HepG2 (cell line): Measurements from ENCODE around the gene TBCD. TPM values are rescaled to one million over a fixed set of nuclear protein-coding genes. Genes with fewer than 3 reads are reported as not detected.
A peak's percentile ranks its signal among the peaks of the same experiment; 100 is the strongest.

Experiments used
- ARNT ChIP-seq: fragments of 450-650 bp; IDR thresholded peaks from 2 replicates; pipeline ENCODE4 v1.6.1; 2017
- FOXK1 ChIP-seq: sonication (generic); formaldehyde crosslinking; IDR thresholded peaks from 2 replicates; pipeline ENCODE4 v1.4.0; 2020; ENCODE audit warnings: low read depth, missing genetic modification reagents, borderline replicate concordance
- HNF4G ChIP-seq, 2 experiments: sonication (generic) in 1 of 2; formaldehyde crosslinking in 1 of 2; IDR thresholded peaks; 2 replicates each; pipeline versions ENCODE4 v1.4.0 to v1.6.1; 2011 to 2020; ENCODE audit warnings: borderline replicate concordance in 2 of 2, low read depth in 2 of 2, mild to moderate bottlenecking in 2 of 2, low read length in 1 of 2, missing genetic modification reagents in 1 of 2, moderate library complexity in 1 of 2
- IRF2 ChIP-seq: IDR thresholded peaks from 2 replicates; pipeline ENCODE4 v1.6.1; 2018; ENCODE audit warnings: missing genetic modification reagents, missing compliant biosample characterization
- ISL2 ChIP-seq: sonication (generic); formaldehyde crosslinking; IDR thresholded peaks from 2 replicates; pipeline ENCODE4 v1.5.0; 2020; ENCODE audit warnings: missing genetic modification reagents
- KAT2B ChIP-seq: fragments of 150-350 bp; IDR thresholded peaks from 2 replicates; pipeline ENCODE4 v1.6.1; 2014; ENCODE audit warnings: low read depth, low read length, borderline replicate concordance
- MAFF ChIP-seq: IDR thresholded peaks from 2 replicates; pipeline ENCODE4 v1.6.1; 2011; ENCODE audit warnings: low read depth, low read length, improper control_type of control experiment
- MTF1 ChIP-seq: sonication (generic); formaldehyde crosslinking; IDR thresholded peaks from 2 replicates; pipeline ENCODE4 v1.5.0; 2020; ENCODE audit warnings: missing genetic modification reagents
- NR2F1 ChIP-seq, 2 experiments: fragments of 450-650 bp in 1 of 2; formaldehyde crosslinking in 1 of 2; IDR thresholded peaks; 2 replicates each; pipeline versions ENCODE4 v1.5.0 to v1.6.1; 2016 to 2020; ENCODE audit warnings: mild to moderate bottlenecking in 1 of 2, missing compliant biosample characterization in 1 of 2, missing genetic modification reagents in 1 of 2, moderate library complexity in 1 of 2
- NR3C1 ChIP-seq: sonication (generic); formaldehyde crosslinking; IDR thresholded peaks from 2 replicates; pipeline ENCODE4 v1.4.0; 2020; ENCODE audit warnings: missing genetic modification reagents
- PAX8 ChIP-seq: sonication (generic); formaldehyde crosslinking; IDR thresholded peaks from 2 replicates; pipeline ENCODE4 v1.8.0; 2022; ENCODE audit warnings: mild to moderate bottlenecking, missing genetic modification reagents, borderline replicate concordance
- PHF21A ChIP-seq: sonication (generic); formaldehyde crosslinking; IDR thresholded peaks from 2 replicates; pipeline ENCODE4 v1.5.0; 2020; ENCODE audit warnings: mild to moderate bottlenecking, missing genetic modification reagents
- RFX1 ChIP-seq: fragments of 450-650 bp; IDR thresholded peaks from 2 replicates; pipeline ENCODE4 v1.6.1; 2017
- TCF7L2 ChIP-seq: IDR thresholded peaks from 2 replicates; pipeline ENCODE4 v1.6.1; 2011; ENCODE audit warnings: mild to moderate bottlenecking, low read depth, low read length, moderate library complexity
- TOE1 ChIP-seq: sonication (generic); formaldehyde crosslinking; IDR thresholded peaks from 2 replicates; pipeline ENCODE4 v1.4.0; 2020; ENCODE audit warnings: mild to moderate bottlenecking, missing genetic modification reagents
- ZNF367 ChIP-seq: sonication (generic); formaldehyde crosslinking; IDR thresholded peaks from 2 replicates; pipeline ENCODE4 v1.4.0; 2020; ENCODE audit warnings: missing genetic modification reagents, borderline replicate concordance
- ZNF749 ChIP-seq: sonication (generic); formaldehyde crosslinking; IDR thresholded peaks from 2 replicates; pipeline ENCODE4 v1.8.0; 2022; ENCODE audit warnings: mild to moderate bottlenecking, missing genetic modification reagents, moderate library complexity, borderline replicate concordance
- polyA plus RNA-seq, 8 experiments: library from polyadenylated mRNA; depleted of rRNA in 3 of 8; stranded (reverse) in 7 of 8; unstranded in 1 of 8; fragments of >200 nt; fragmentation: Illumina TruSeq in 4 of 8; extraction: Trizol in 4 of 8; gene quantifications; 2 replicates each; pipeline versions ENCODE4 v1.2.1 to v1.2.3, GENCODE V29; 2011 to 2016; ENCODE audit warnings: low read depth in 4 of 8, missing spikeins in 1 of 8, mixed read lengths in 1 of 8; ENCODE audit not compliant: insufficient read depth in 1 of 8
- total RNA-seq, 5 experiments: library from RNA; depleted of rRNA; stranded (reverse); fragments of >200 nt; fragmentation: Illumina TruSeq; extraction: Trizol; gene quantifications; 2 replicates each; pipeline ENCODE4 v1.2.3, GENCODE V29; 2016; ENCODE audit warnings: low read depth in 1 of 5
- TF ChIP-seq, protein P1 (sequence below): sonication (generic); formaldehyde crosslinking; IDR thresholded peaks from 2 replicates; pipeline ENCODE4 v1.5.1; 2020; ENCODE audit warnings: mild to moderate bottlenecking, missing genetic modification reagents, borderline replicate concordance
- TF ChIP-seq, protein P2 (sequence below), 2 experiments: sonication (generic) in 1 of 2; formaldehyde crosslinking in 1 of 2; IDR thresholded peaks; 2 replicates each; pipeline versions ENCODE4 v1.4.0 to v1.6.1; 2016 to 2020; ENCODE audit warnings: borderline replicate concordance in 1 of 2, low read depth in 1 of 2, mild to moderate bottlenecking in 1 of 2, missing genetic modification reagents in 1 of 2

The TBCD gene
- total and polyA plus RNA-seq, 2 of the 13 experiments (the other 11 are each of a cell fraction or from before 2014, with no cell fraction given): 33.9 to 54.8 TPM

DNA sequence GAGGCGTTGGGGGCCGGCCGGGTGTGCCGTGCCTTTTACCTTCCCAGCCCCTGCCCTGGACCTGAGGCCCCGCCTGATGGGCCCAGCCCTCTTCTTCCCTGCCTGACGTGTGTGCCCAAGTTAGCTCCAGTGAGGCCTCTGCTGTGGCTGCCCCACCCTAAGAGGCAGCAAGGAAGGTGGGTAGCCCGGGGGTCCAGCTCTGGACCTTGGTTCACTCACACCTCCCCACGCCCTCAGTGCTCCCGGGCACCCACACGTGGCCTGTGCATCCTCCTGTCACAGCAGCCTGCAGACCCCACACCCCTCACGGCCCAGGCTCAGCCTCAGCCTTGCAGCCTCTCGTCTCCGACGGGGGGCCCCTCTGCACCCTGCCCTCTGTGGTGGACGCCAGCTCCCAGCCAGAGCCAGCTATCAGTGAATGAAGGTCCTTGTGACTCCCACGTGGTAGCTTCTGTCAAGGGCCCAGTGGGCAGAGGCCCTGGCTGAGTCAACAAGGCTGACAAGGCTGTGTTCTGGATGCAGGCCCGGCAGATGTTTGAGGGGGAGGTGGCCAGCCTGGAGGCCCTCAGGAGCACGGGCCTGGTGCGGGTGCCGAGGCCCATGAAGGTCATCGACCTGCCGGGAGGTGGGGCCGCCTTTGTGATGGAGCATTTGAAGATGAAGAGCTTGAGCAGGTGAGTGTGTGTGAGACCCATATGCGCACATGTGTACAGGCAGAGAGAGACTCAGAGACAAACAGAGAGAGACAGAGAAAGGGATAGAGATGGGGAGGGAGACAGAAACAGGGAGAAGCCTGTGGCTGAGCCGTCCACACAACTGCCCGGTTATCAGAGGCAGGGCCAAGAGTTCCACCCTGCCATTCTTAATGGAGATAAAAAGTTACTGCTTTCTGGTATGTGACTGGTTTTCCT, 13.6 kb upstream of the TBCD start (continued):
- TF ChIP-seq TCF7L2 (no peak), ZNF367 (CRISPR knock-in tag) (peak; percentile 93; the same call in 1 of the 2 replicates), PHF21A (CRISPR knock-in tag) (peak; percentile 99), ARNT (no peak), MTF1 (CRISPR knock-in tag) (peak; percentile 97), ZNF749 (CRISPR knock-in tag) (peak; percentile 99), MAFF (0 out of 2 replicates have a peak, but pooled peaks have one; percentile 28), NR2F1 (CRISPR knock-in tag; IDR thresholded peaks at IDR 0.05) (peak; percentile 64 to 83), FOXK1 (peak; percentile 99), KAT2B (no peak), NR3C1 (no peak), ISL2 (CRISPR knock-in tag) (peak; percentile 89), HNF4G (IDR thresholded peaks at IDR 0.05; ENCODE audit: borderline replicate concordance, low read depth, low read length) (peak; percentile 77), HNF4G (CRISPR knock-in tag; IDR thresholded peaks at IDR 0.05; ENCODE audit: borderline replicate concordance, low read depth) (peak; percentile 90), TOE1 (CRISPR knock-in tag) (peak; percentile 99), PAX8 (CRISPR knock-in tag) (peak; percentile 100), IRF2 (CRISPR knock-in tag) (peak; percentile 99), RFX1 (no peak)
- TF ChIP-seq, protein P1, sequence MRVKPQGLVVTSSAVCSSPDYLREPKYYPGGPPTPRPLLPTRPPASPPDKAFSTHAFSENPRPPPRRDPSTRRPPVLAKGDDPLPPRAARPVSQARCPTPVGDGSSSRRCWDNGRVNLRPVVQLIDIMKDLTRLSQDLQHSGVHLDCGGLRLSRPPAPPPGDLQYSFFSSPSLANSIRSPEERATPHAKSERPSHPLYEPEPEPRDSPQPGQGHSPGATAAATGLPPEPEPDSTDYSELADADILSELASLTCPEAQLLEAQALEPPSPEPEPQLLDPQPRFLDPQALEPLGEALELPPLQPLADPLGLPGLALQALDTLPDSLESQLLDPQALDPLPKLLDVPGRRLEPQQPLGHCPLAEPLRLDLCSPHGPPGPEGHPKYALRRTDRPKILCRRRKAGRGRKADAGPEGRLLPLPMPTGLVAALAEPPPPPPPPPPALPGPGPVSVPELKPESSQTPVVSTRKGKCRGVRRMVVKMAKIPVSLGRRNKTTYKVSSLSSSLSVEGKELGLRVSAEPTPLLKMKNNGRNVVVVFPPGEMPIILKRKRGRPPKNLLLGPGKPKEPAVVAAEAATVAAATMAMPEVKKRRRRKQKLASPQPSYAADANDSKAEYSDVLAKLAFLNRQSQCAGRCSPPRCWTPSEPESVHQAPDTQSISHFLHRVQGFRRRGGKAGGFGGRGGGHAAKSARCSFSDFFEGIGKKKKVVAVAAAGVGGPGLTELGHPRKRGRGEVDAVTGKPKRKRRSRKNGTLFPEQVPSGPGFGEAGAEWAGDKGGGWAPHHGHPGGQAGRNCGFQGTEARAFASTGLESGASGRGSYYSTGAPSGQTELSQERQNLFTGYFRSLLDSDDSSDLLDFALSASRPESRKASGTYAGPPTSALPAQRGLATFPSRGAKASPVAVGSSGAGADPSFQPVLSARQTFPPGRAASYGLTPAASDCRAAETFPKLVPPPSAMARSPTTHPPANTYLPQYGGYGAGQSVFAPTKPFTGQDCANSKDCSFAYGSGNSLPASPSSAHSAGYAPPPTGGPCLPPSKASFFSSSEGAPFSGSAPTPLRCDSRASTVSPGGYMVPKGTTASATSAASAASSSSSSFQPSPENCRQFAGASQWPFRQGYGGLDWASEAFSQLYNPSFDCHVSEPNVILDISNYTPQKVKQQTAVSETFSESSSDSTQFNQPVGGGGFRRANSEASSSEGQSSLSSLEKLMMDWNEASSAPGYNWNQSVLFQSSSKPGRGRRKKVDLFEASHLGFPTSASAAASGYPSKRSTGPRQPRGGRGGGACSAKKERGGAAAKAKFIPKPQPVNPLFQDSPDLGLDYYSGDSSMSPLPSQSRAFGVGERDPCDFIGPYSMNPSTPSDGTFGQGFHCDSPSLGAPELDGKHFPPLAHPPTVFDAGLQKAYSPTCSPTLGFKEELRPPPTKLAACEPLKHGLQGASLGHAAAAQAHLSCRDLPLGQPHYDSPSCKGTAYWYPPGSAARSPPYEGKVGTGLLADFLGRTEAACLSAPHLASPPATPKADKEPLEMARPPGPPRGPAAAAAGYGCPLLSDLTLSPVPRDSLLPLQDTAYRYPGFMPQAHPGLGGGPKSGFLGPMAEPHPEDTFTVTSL (CRISPR knock-in tag): peak; percentile 87; the same call in 1 of the 2 replicates
- TF ChIP-seq, protein P2, sequence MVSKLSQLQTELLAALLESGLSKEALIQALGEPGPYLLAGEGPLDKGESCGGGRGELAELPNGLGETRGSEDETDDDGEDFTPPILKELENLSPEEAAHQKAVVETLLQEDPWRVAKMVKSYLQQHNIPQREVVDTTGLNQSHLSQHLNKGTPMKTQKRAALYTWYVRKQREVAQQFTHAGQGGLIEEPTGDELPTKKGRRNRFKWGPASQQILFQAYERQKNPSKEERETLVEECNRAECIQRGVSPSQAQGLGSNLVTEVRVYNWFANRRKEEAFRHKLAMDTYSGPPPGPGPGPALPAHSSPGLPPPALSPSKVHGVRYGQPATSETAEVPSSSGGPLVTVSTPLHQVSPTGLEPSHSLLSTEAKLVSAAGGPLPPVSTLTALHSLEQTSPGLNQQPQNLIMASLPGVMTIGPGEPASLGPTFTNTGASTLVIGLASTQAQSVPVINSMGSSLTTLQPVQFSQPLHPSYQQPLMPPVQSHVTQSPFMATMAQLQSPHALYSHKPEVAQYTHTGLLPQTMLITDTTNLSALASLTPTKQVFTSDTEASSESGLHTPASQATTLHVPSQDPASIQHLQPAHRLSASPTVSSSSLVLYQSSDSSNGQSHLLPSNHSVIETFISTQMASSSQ (IDR thresholded peaks at IDR 0.05; ENCODE audit: low read depth): peak; percentile 58; the same call in 1 of the 2 replicates
- TF ChIP-seq, protein P2 (CRISPR knock-in tag; IDR thresholded peaks at IDR 0.05; ENCODE audit: borderline replicate concordance): peak; percentile 95
